Caco-2 (cell line): ENCODE results near the gene GP9. TPM values are rescaled to one million over a fixed set of nuclear protein-coding genes. Genes with fewer than 3 reads are reported as not detected.

Experiments
- BruUV-seq: library from RNA; stranded (reverse); fragments of 400-500 nt; replicated peaks from 2 replicates; lab custom pipeline; 2021; lab: Mats Ljungman, UMichigan
- CTCF ChIA-PET: fragments of 300-600 bp; sonication (Branson Sonifier 250); formaldehyde crosslinking; loops from one replicate; lab custom pipeline; 2022; ENCODE audit warnings: antibody characterized with exemption; lab: Charles Lee
- POLR2A ChIA-PET: fragments of 300-600 bp; sonication (Branson Sonifier 250); formaldehyde crosslinking; loops from one replicate; lab custom pipeline; 2022; ENCODE audit warnings: antibody characterized with exemption; lab: Charles Lee
- DNase-seq, 2 experiments: peaks; one replicate each; pipeline versions ENCODE4 v3.0.0 to v3.0.0-alpha.2; 2020 to 2022
- H3K27me3 ChIP-seq: replicated peaks from 2 replicates; pipeline ENCODE4 v1.6.0; 2011; ENCODE audit warnings: low read length; ENCODE audit not compliant: control insufficient read depth, insufficient read depth
- H3K36me3 ChIP-seq: 2 replicates; pipeline ENCODE4 v1.5.1; 2011; ENCODE audit warnings: low read length; ENCODE audit not compliant: control insufficient read depth, insufficient read depth
- H3K4me1 ChIP-seq: fragments of 250-450 bp; sonication (Bioruptor Pico); 2 replicates; pipeline ENCODE4 v1.5.1; 2020; ENCODE audit warnings: mild to moderate bottlenecking
- H3K4me3 ChIP-seq: 2 replicates; pipeline ENCODE4 v1.5.1; 2011; ENCODE audit warnings: low read depth, mild to moderate bottlenecking, control low read depth, low read length
- H3K9me3 ChIP-seq: fragments of 250-450 bp; sonication (Bioruptor Pico); 2 replicates; pipeline ENCODE4 v1.5.1; 2020; ENCODE audit warnings: mild to moderate bottlenecking, moderate library complexity
- H3K27ac Mint-ChIP-seq: one replicate; pipeline ENCODE4 v1.8.0; 2022; ENCODE audit warnings: mixed read lengths; ENCODE audit not compliant: unreplicated experiment
- H3K27me3 Mint-ChIP-seq: one replicate; pipeline ENCODE4 v1.8.0; 2022; ENCODE audit warnings: mixed read lengths; ENCODE audit not compliant: insufficient read depth, unreplicated experiment
- H3K36me3 Mint-ChIP-seq: one replicate; pipeline ENCODE4 v1.8.0; 2022; ENCODE audit warnings: mild to moderate bottlenecking, mixed read lengths; ENCODE audit not compliant: insufficient read depth, unreplicated experiment
- H3K4me1 Mint-ChIP-seq: one replicate; pipeline ENCODE4 v1.8.0; 2022; ENCODE audit warnings: low read depth, mixed read lengths; ENCODE audit not compliant: unreplicated experiment
- H3K4me3 Mint-ChIP-seq: one replicate; pipeline ENCODE4 v1.8.0; 2022; ENCODE audit warnings: mild to moderate bottlenecking, moderate library complexity, mixed read lengths; ENCODE audit not compliant: unreplicated experiment
- H3K9me3 Mint-ChIP-seq: one replicate; pipeline ENCODE4 v1.8.0; 2022; ENCODE audit warnings: mixed read lengths; ENCODE audit not compliant: unreplicated experiment
- CTCF ChIP-seq, 2 experiments: fragments of 200-600 bp in 1 of 2; IDR thresholded peaks; 1 replicate in 1 of 2; 2 replicates in 1 of 2; pipeline versions ENCODE4 v1.5.1 to v1.8.0; 2011 to 2022; ENCODE audit warnings: antibody characterized with exemption in 1 of 2, control low read depth in 1 of 2, inconsistent platforms in 1 of 2, low read depth in 1 of 2, low read length in 1 of 2, mild to moderate bottlenecking in 1 of 2, moderate library complexity in 1 of 2; ENCODE audit not compliant: insufficient read depth in 1 of 2, severe bottlenecking in 1 of 2, unreplicated experiment in 1 of 2
- intact Hi-C: fragments of 100-400 bp; cut with micrococcal nuclease; formaldehyde crosslinking; loops from one replicate; pipeline ENCODE4 v1.10.0; 2022; ENCODE audit not compliant: unreplicated experiment
- total RNA-seq: library from RNA; stranded (reverse); gene quantifications from 2 replicates; pipeline ENCODE4 v1.2.3, GENCODE V29; 2022

GP9 gene
- total RNA-seq, 1 experiment from 2014 or later = not detected

GRCh38 chr3:129040579-129041300 lies 19.8 kb upstream of the GP9 start:
- no peaks in the 10 kb centered on the region for H3K36me3 Mint-ChIP-seq
- H3K4me1 Mint-ChIP-seq = no peaks in the 10 kb centered on the region
- no peak for DNase-seq
- no peak for TF ChIP-seq CTCF (IDR thresholded peaks at IDR 0.05; ENCODE audit: insufficient read depth in 1 of 2, low read depth in 1 of 2, low read length in 1 of 2, severe bottlenecking in 1 of 2, unreplicated experiment in 1 of 2)
- Histone ChIP-seq H3K4me1 (no peaks in the 10 kb centered on the region), H3K36me3 (no peaks in the 10 kb centered on the region), H3K4me3 (no peak overlapping the region), H3K27me3 (no peaks in the 10 kb centered on the region), H3K9me3 (no peaks in the 10 kb centered on the region)
- ChIA-PET POLR2A (no interaction called here), CTCF (no interaction called here)
- intact Hi-C loops = no loop called here
- peaks cover 3% of the 10 kb centered on the region for H3K27me3 Mint-ChIP-seq
- H3K9me3 Mint-ChIP-seq = no peaks in the 10 kb centered on the region
- no peak overlapping the region for H3K4me3 Mint-ChIP-seq
- no peak overlapping the region for H3K27ac Mint-ChIP-seq
- BruUV-seq = no TSS peak

GRCh38 chr3:129045675-129046036 lies 14.9 kb upstream of the GP9 start:
- H3K4me3 Mint-ChIP-seq = no peak overlapping the region
- TF ChIP-seq CTCF (IDR thresholded peaks at IDR 0.05; ENCODE audit: insufficient read depth in 1 of 2, low read depth in 1 of 2, low read length in 1 of 2, severe bottlenecking in 1 of 2, unreplicated experiment in 1 of 2) = no peak
- Histone ChIP-seq H3K36me3 (no peaks in the 10 kb centered on the region), H3K27me3 (no peaks in the 10 kb centered on the region), H3K4me1 (no peaks in the 10 kb centered on the region), H3K9me3 (no peaks in the 10 kb centered on the region), H3K4me3 (no peak overlapping the region)
- H3K4me1 Mint-ChIP-seq = no peaks in the 10 kb centered on the region
- CTCF ChIA-PET = no interaction called here
- POLR2A ChIA-PET = no interaction called here
- DNase-seq = no peak
- intact Hi-C loops = no loop called here
- no peaks in the 10 kb centered on the region for H3K36me3 Mint-ChIP-seq
- no peak overlapping the region for H3K27ac Mint-ChIP-seq
- BruUV-seq = no TSS peak
- no peaks in the 10 kb centered on the region for H3K9me3 Mint-ChIP-seq
- no peaks in the 10 kb centered on the region for H3K27me3 Mint-ChIP-seq

- H3K4me1 ChIP-seq = no peaks in the 10 kb centered on the region
- ChIA-PET CTCF (no interaction called here), POLR2A (no interaction called here)
- Mint-ChIP-seq H3K27ac (no peak overlapping the region), H3K4me1 (no peaks in the 10 kb centered on the region), H3K27me3 (no peaks in the 10 kb centered on the region), H3K4me3 (no peak overlapping the region), H3K9me3 (no peaks in the 10 kb centered on the region), H3K36me3 (no peaks in the 10 kb centered on the region)
- H3K36me3 ChIP-seq = no peaks in the 10 kb centered on the region
- intact Hi-C loops = no loop called here
- no peaks in the 10 kb centered on the region for H3K27me3 ChIP-seq
- BruUV-seq = no TSS peak
- DNase-seq = no peak
- no peak for TF ChIP-seq CTCF (IDR thresholded peaks at IDR 0.05; ENCODE audit: insufficient read depth in 1 of 2, low read depth in 1 of 2, low read length in 1 of 2, severe bottlenecking in 1 of 2, unreplicated experiment in 1 of 2)
- H3K4me3 ChIP-seq = no peak overlapping the region
- H3K9me3 ChIP-seq = no peaks in the 10 kb centered on the region
Observed at GRCh38 chr3:129046037-129046731, 14.4 kb upstream of the GP9 start.
